Forelimb muscle (tissue), 1 donor: ENCODE measurements around the gene RBBP8NL. TPM values are rescaled to one million over a fixed set of nuclear protein-coding genes. Genes with fewer than 3 reads are reported as not detected.
"Not testable (repeated sequence)": the region's sequence is repeated elsewhere in the genome, so short reads cannot be mapped to it uniquely, and the experiment has no call there.

ENCODE experiments used
- DNase-seq: peaks from one replicate; pipeline ENCODE4 v3.0.0-alpha.2; 2013; ENCODE audit warnings: low read depth
- polyA plus RNA-seq: library from polyadenylated mRNA; unstranded; fragments of 120-200 nt; gene quantifications from one replicate; pipeline ENCODE4 v1.2.1, GENCODE V29; 2013; ENCODE audit not compliant: insufficient read length

RBBP8NL gene
- polyA plus RNA-seq, 1 donor, result not detected

DNA sequence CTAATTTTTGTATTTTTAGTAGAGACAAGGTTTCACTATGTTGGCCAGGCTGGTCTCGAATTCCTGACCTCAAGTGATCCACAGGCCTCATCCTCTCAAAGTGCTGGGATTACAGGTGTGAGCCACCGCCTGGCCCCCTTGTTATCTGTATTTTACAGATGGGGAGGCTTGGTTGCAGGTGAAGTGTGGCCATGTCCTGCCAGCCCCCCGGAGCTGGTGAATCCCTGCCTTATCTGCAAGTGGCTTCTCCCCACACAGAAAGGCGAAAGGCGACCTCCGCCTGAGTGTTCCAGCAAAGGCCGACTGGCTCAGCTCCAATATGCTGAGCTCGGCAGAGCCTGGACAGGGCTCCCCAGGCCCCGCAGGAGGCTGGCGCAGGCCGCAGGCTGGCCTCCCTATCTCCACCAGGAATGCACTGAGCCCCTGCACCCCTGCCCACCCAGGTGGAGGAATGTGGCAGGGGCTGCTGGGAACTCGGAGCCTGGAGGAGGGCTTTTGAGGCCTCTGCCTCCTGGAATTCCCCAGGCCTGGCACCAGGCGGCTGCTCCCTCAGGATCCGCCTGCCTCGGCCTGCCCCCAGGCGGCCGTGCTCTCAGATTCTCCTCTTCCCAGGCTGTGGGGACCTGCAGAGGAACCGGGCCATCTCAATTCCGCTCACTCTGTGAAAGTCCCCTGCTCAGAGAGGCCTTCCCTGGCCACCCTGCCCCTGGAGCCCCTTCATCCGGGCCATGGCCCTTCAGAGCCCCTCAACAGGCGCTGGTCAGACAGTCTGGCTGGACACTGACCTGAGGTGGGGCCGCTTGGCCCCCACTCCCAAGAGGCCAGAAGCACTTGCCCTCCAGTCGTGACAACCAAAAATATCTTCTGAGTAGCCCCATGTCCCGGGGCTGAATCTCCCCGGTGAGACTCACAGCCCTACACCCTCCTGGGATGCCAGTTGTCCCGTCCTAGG is 51.0 kb downstream of the RBBP8NL start:
- no peak for DNase-seq

DNA sequence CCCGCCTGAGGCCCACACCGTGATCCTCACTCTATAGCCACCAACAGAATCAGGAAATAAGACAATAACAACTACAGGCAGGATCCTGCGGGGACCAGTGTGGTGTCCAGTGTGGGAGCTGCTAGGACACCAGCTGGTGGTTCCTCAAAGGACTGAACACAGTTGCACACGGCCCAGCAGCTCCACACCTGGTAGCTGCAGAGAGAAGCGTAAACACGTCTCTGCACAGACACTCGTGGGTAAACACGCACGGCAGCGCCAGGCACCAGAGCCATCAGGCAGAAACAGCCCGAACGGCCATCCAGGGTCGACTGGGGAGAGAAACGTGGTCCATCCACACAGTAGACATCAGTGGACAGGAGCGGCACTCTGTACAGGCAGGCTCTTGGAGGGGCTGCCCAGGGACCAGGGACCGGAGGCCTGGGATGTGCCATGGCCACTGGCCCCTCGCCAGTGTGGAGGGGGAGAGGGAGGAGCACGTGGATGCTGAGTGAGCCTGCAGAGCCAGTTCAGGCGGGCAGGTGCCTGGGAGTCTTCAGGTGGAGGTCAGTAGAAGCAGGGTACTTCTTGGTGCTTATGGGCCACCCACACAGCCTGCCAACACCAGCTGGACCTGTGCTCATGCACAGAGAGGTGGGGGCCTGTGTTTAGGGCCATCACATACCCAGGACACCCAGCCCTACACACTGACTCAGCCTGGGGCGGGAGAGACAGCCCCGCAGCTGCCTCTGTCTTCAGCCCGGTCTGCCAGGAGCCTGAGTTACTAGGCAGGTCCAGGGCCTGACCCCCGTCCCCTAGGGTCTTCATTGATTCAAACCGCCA is 52.8 kb downstream of the RBBP8NL start:
- no peak for DNase-seq

DNA sequence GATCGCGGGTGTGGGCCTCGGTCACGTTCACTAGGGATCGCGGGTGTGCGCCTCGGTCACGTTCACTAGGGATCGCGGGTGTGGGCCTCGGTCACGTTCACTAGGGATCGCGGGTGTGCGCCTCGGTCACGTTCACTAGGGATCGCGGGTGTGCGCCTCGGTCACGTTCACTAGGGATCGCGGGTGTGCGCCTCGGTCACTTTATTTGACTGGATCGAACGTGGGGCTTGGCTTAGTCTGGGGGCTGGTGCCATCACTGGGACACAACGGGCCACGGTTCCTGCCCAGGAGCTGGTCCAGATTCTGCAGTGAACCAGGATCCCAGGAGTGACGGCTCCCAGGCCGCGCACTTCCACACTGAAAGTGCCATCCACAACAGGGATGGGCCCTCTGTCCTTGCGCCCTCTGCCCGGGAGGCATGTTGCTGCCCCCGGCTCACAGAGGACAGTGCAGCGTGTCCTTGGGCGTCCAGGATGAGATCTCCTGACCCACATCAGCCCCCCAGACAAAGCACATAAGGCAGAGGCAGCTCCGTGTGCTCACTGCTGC is 53.6 kb downstream of the RBBP8NL start:
- not testable (repeated sequence) for DNase-seq

DNA sequence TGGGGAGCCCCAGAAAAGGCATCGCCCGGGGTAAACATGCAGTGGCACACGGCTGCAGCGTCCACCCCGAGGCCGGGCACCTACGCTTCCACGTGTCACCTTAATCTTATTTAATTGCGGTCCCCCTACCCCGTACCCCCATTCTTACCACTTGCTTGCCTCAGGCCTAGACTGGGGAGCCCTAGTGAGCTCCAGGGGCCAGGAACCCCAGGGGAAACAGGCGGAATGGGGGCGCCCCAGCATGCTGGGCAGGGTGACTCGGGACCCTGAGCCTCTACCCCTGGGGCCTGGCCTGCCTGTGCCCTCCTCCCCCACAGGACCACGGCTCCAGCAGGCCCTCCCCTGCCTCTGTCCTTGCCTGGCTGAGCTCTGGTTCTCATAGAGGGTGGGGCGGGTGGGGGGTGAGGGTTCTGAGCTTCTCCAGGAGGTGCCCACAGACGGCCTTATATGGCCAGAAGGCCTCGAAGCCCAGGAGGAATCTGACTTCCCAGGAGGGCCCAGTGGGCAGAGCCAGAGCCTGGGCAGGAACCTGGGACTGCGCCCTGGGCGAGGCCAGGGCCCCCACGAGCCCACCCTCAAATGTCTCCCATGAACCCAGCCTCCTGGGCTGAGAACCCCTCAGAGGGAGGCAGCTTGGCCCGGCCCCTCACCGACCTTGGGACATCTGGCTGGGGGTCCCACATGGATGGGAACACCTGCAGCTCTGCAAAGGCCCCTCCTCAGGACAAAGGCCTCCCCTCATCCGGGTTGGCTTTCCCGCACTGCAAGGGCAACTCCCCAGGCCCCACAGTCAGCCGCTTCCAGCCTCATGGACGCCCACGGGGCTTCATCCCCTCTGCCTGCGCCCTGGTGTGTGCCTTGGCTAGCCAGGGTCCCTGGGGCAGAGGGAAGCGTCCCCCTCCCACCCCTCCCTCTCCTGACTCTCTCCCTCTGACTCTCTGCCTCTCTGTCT is 55.0 kb downstream of the RBBP8NL start:
- DNase-seq, result no peak

DNA sequence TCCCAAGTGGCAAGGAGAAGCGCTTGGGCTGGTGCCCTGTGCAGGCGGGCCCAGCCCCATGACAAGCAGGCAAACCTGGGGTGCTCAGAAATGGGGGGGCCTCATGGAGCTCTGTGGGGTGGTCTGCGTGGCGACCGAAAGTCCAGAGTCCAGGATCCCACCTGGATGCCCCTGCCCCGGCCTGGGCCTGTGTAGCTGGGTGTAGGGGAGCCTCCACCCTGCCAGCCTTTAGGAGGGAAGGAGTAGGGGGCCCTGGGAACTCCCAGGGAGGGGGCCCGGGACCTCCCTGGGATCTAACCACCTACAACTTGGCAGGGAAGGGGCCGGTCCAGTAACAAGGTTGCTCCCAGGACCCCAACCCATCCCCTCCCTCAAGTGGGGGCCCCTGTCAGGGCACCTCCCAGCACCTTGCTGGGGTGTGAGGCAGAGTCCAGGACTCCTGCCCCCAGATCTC is 55.7 kb downstream of the RBBP8NL start:
- DNase-seq, result no peak

DNA sequence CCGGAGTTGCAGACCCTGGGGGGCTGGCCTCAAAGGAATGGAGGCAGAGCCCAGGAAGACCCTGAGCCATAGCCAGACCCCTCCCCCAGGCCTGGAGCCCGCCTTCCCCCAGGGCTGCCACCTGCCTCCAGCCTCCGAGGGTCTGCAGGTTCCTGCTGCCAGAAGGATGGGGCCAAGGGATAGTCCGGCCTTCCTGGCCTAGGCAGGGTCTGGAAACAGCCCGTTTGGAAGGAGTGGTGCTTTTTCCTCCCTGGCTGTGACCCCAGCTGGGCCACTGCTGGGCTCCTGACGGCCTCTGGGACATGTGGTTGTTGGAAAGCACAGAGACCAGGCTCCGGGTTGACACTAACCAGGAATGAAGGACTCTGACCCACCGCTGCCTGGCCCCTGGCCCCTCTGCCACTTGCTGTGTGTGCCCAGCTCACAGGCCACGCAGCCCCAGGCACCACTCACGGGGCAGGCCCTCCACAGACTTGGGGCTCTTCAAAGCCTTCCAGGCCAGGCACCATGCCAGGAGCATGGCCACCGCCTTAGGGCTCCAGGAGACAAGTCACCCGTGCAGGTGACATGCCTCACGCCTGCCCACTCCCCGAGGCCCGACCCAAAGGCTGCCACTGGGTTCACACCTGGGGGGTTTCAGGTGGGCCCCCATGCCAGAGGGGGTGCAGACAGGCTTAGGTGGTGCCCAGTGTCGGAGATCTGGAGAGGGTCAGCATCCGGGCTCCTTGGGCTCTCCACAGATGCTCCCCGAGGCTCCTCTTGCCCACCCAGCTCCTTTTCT is 56.3 kb downstream of the RBBP8NL start:
- DNase-seq, result no peak

DNA sequence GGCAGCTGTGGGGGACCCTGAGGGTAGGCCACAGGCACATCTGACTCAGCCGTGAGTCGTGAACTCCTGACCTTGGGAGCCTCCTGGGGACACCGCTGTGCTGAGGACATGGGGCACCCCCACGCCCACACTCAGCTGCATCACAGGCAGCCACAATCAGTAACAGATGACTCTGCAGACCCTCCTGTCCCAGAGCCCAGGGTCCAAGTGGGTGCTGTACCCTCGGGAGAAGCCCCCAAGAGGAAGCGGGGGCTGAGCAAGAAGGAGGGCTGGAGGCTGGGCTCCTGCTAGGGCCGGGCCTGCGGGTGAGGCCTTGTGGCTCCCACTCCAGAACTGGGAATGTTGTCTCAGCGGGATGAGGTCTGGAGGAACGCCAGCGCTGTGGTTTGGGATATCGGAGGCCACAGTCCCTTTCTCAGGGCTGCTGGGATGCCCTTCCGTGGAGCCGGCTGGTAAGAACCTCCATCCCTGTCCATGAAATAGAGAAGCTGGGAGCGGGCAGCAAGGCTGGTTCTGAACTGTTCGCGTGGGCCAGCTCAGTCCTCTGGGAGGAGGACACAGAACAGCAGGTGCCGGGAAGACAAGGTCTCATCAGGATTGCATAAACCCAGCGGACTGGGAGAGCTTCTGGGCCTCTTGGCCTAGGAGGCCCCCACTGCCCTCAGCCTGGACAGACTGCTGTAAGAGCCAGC is 57.1 kb downstream of the RBBP8NL start:
- no peak for DNase-seq

DNA sequence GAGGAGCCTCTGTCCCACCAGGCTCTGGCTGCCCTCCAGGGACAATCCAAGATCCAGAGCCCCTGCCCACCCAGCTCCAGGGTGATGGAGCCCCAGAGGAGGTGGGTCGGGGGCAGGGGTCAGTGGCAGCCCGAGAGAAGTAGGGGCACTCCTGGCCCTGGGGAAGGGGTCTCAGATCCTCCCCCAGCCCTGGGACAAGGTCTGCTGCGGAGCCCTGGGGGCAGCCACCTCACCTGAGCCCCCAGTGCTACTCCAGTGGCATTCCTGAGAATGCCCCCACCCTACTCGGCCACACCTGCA is 57.6 kb downstream of the RBBP8NL start:
- DNase-seq, result no peak

DNA sequence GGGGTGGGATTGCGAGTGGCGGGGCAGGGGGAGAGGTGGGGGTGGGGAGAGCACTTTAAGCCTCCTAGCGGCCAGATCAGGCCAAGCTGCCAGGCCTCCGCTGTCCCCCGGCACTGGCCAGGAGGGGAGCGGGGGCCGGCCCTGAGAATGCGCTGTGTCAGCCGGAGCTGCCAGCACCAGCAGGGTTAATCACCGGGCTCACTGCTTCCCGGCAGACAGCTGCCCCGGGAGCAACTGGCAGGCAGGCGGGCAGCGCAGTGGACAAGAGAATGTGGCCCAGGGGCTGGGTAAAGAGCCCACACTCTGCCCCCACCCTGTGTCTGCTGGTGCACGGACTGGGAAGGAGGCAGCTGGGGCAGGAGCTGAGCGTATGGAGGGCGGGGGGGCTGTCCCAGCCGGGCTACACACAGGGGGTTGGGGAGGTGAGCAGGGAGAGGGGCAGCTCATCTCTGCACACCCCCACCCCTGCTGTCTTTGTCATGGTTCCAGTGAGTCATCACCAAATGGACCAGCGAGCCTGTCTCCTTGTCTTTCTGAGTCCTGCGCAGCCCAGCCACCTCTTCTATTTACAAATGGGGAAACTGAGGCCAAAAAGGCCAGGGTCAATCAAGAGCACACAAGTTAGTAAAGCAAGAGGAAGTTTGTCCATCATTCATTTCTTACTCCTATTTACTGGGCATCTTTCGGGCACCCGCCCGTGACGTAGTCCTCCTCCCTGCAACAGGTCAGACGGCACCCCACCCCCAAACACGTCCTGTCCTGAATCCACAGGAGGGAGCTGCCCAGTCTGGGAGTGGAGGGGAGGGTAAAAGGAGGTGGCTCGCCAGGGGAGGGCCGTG is 58.1 kb downstream of the RBBP8NL start:
- no peak for DNase-seq

DNA sequence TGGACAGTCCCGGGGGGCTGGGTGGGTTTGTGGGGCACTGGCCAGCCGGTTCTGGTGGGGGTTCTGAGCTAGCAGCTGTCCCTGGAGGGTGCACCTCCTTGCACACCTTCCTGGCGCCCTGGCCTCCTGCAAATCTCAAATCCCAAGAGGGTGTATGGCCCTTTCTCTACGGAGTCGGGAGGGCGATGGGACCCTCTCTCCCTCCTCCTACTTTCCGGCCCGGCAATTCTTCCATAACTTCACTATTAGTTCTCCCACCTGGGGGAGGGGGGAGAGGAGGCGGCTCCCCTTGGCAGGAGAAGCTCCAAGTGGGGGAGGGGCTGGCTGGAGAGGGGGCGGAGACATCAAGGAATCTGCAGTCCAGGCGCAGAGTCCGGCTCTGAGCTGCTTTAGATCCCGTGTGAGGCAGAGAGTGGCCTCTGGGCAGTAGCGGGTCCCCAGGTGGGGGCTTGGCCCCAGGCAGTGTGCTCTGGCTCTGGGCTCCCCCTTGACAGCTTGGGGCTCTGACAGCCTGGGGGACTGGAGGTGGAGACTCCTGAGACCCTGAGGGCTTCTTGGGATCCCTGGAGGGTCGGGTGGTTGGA is 58.9 kb downstream of the RBBP8NL start:
- no peak for DNase-seq

DNA sequence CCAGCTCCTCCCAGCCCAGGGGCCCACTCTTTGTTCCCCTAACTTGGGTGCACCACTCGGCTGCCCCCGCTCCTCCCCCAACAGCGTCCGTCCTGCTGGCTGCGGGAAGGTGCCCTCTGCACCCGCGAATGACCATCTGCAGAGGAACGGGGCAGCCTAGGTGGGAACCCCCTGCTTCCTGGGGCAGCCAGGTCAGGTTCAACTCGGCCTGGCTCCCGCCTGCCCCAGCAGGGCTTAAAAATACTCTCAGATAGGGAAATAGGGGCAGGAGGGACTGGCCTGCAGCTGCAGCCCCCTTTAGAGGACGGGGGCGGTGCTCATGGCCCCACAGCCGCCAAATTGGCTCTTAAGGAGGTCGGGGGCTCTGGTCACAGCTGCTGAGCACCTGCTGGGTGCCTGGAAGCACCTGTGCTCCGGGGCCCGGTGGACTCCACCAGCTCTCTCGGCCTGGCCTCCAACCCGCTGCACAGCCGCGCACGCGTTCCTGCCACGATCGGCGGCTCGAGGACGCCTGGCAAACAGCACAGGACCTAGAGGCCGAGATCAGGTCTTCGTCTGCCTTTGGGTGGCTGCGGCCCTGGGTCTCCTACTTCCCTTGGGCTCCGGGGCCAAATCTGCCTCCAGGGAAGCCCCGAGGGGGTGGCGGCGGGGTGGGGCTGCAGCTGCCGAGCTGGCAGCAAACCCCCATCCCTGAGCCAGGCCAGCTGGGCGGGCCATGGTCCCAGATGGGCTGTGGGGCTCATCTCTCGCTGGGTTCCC is 59.5 kb downstream of the RBBP8NL start:
- DNase-seq, result no peak

DNA sequence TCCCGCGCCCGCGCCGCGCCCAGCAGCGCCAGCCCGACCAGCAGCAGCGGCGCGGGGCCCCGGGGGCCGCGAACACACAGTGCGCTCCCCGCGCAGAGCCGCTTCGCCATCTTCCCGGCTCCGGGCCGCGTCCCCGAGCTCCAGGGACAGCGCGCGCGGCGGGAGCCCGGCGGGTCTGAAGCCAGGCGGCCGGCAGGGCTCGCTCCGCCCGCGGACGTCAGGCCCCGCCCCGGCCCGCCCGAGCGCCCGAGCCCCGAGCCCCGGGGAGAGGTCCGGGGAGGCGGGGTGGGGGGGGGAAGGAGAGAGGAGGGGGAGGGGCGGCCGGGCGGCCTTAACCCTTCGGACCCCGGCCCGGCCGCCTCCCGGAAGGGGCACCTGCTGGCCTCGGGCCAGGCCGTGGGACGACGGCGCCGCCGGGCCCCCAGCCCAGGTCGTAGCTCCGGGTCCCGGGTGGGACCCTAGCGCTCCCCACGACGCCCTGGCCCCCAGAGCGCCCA is 60.2 kb downstream of the RBBP8NL start, which contains the start of gene LAMA5:
TSS of gene LAMA5 (minus strand) at position 177 of the 497 bp plus-strand sequence. CDS start at position 110, 67 bp downstream.
- DNase-seq, result no peak

DNA sequence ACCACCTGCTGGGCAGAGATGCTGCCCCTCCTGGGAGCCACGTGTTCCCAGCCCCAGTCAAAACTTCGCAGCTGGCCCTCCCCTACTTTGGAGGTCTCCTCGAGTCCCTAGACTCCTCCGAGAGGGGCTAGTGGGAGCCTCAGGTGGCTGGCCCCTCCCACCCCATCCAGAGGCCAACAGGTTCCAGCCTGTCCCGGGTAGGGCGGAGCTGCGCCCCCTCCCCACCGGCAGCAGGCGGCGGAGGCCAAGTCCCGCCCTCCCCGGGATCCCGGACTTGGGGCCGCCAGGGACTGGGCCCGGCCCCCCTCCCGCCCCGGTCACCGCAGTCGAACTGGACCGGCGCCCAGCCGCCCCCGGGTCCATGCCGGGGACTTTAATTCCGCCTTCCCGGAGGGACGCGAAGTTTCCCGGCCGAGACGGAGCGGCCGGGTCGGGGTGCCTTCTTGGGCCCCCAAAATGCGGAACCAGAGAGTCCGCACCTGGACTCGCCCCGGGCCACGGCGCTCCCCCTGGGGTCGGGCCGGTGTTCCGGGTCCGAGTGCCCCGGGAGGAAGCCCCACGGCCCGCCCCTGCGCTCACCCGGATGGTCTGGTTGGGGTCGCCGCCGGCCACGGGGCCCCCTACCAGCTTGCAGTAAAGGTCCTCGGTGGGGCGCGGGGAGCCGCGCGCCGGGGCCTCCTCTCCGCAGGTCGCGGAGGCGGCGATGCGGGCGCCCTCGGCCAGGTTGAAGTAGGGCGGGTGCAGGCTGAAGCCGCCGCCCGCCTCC is 60.8 kb downstream of the RBBP8NL start:
- no peak for DNase-seq

DNA sequence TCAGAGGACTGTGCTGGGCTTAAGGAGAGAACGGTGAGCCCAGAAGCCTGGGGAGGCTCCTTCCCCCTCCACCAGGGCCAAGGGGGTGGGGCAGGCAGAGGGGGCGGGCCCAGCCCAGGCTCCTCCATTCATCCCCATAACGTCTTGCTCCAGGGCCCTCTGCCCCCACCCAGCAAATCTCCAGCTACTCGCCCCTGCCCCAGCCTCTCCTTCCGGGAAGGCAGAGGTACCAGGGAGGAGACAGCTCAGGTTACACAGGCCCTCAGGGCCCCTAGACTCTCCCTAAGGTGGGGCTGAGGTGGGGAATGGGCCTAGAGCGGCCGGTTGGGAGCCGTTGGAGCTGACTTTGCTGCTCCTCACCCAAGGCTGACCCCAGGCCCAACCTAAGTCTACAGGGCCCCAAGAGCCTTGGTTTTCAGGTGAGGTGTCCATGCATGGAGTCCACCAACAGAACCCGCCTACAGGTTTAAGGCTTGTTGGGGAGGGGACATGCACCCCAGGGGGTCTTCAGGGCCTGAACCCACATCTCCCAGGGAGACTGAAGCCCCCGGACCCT is 61.4 kb downstream of the RBBP8NL start:
- DNase-seq, result no peak

DNA sequence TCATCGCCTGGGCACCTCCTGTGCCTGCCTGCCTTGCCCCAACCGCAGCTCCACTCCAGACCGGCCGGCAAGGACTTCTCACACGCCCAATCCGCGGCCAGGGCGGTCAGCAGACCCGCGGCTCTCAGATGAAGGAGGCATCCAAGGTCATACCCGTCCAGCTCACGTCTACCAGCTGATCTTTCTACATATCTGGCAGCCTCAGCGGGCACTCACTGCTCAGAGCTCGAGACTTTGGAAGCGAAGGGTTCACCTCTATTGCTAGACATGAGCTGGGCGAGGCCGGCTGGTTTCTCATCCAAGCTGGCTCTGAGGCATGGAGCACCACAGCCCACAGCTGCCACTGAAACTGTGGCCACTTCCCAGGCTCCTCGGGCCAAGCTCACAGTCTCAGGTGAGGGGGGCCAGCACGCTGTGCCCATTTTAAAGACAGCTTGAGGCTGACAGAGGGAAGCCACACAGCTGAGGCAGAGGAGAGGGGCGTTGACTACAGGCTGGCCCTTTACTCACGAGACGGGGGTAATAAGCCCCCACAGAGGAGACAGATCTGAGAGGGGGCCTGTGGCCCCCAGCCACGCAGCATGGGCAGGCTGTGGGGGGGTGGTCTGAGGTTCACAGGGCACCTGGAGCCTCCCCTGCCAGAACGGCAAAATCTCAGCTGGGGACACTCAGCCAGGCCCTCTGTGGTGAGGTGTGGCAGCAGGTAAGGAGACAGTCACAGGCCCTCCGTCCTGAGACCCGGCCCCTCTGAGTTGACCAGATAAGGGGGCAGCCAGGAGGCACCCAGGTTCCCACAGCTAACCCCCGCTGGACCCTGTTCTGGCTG is 62.2 kb downstream of the RBBP8NL start:
- no peak for DNase-seq
